A172 (cell line): ENCODE measurements around the gene NKX2-1. TPM values are rescaled to one million over a fixed set of nuclear protein-coding genes. Genes with fewer than 3 reads are reported as not detected.
"Not testable (repeated sequence)": the region's sequence is repeated elsewhere in the genome, so short reads cannot be mapped to it uniquely, and the experiment has no call there.

Source experiments
- DNase-seq: peaks from one replicate; pipeline ENCODE4 v3.0.0-alpha.2; 2015; ENCODE audit warnings: low spot score
- total RNA-seq: library from RNA; depleted of rRNA; stranded (reverse); fragments of >200 nt; shearing (Covaris generic); gene quantifications from 2 replicates; pipeline ENCODE4 v1.2.3, GENCODE V29; 2014

Gene NKX2-1
- total RNA-seq, 1 experiment from 2014 or later, result not detected

DNA sequence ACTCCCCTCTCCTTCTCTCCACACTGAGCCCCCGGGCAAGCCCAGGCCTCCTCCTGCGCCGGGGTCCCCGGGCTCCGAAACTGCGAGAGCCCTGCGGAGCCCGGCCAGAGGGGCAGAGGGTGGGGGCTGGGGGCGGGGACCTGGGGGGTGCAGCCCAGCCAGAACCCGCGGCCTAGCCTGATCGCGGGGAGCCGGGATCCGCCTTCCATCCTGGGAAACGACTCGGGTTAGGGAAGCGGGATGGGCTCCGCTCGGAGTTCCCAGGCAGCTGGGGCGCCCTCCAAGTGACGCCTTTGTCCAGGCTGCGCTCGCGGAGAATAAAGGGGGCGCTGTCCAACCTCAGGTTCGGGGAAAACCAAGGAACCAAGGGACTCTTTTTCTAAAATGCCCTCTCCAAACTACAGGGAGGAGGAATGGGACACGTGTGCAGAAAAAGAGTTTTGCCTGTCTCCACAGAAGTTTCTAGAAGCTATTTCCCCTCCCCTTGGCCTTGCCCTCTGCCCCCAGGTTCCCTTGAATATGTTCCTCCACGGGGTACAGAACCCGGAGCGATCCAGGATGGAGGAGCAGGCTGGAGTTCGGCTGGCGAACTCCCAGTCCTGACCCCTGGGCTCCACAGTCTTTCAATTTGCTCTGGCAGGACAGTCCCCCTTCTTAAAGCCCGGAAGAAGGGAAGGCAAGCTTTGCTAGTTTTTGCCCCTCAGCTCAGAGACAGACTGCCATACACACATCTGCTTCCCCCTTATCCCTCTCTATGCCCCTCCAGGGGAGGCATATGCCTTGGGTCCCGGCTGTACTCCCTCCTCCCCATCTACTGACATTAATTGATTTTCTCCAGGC lies 13.9 kb downstream of the NKX2-1 start:
- DNase-seq, result no peak

DNA sequence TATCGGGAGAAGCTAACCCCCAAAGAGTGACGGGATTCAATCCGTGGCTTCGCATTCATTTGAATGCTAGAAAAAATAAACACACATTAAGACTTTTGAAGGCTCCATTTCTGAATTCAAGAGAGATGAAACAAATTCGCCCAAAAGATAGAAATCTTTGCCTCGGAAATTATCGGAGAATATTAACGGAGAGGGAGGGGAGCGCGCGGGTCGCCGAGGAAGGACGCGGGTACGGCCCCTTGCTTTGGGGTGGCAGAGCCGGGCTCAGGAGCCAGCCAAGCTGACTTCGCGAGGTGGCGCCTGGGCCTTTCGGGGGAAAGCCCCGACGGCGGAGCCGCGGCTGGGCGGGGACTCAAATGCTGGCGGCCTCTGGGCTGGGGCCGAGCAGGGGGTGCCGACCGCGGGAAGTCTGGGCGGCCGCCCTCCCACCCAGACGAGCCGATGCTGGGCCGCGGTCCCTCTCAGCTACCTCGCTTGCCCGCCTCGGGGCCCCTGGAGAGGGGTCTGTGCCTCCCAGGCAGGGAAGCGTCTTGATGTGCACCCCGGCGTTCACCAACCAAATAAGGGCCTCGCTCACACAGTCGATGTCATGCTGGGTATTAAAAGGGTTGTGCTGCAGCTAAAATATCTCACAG lies 14.7 kb downstream of the NKX2-1 start:
- no peak for DNase-seq

DNA sequence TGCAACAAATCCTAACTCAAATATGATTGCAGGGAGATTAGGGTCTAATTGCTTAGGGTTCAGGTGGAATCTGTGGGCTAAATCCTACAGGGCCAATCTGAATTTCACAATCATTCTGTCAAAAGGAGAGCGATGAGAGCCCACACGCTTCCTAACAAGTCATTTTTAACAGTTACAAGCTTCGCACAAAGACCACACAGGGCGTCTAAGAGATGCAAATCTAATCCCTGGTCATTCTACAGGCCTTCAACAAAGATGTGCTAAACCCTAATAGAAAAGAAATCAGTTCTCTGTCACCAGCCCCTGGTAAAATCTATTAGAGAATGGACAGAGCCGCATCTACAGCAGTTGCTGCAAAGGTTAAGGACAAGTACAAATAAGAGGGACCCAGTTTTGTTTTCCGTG lies 15.3 kb downstream of the NKX2-1 start:
- no peak for DNase-seq

- DNase-seq, result no peak
Measured at GRCh38 chr14:36503771-36504741, 16.0 kb downstream of the NKX2-1 start.

- DNase-seq, result no peak
Measured at GRCh38 chr14:36502558-36503508, 17.2 kb downstream of the NKX2-1 start.

GRCh38 chr14:36498938-36499337 lies 21.1 kb downstream of the NKX2-1 start:
- no peak for DNase-seq

DNA sequence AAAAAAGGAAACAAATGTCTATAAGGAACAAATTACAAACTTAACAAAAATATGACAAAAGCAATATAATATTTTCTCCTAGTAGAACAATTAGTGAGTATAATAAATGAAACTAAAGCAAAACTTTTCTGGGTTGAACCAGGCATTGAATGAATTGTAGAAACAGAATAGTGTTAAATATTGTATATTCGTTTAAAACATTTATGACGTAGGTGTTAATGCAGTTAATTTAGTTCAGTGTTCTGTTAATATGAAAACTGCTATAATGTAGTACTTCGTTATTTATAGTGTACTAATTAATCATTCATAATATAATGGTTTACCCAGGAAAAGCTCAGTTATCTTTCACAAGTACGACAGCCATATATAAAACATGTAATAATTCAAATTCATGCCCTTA lies 23.7 kb downstream of the NKX2-1 start:
- DNase-seq, result no peak

- no peak for DNase-seq
Measured at GRCh38 chr14:36495666-36496065, 24.4 kb downstream of the NKX2-1 start.

GRCh38 chr14:36493761-36494160 lies 26.3 kb downstream of the NKX2-1 start:
- no peak for DNase-seq

DNA sequence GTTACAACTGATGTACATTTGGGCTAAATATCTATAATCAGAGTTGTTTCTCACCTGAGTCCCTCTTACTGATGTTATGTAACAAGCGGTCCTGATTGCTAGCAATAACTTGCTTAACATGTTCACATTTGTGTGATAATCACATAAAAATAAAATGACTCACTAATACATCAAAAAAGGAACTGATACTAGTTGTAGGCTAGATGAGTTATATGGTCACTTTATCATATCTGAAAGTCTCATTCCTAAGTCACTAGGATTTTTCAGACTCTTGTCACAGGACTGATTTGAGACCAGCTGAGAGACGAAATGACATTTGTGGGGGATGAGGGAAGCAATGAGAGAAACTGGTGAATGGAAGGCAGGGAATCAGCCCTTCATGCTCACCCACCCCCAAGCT lies 34.3 kb downstream of the NKX2-1 start:
- no peak for DNase-seq

GRCh38 chr14:36479344-36479743 lies 40.7 kb downstream of the NKX2-1 start:
- no peak for DNase-seq

- peak; percentile 3 for DNase-seq
Measured at GRCh38 chr14:36478782-36479181, 41.2 kb downstream of the NKX2-1 start.

- DNase-seq, result no peak
Measured at GRCh38 chr14:36477266-36477665, 42.8 kb downstream of the NKX2-1 start.

- not testable (repeated sequence) for DNase-seq
Measured at GRCh38 chr14:36476061-36476460, 44.0 kb downstream of the NKX2-1 start.

- no peak for DNase-seq
Measured at GRCh38 chr14:36474593-36474992, 45.4 kb downstream of the NKX2-1 start.

- no peak for DNase-seq
Measured at GRCh38 chr14:36471431-36471830, 48.6 kb downstream of the NKX2-1 start.

- DNase-seq, result no peak
Measured at GRCh38 chr14:36467332-36467731, 52.7 kb downstream of the NKX2-1 start.
